ENCODE measurements around the gene LAMC2.

LAMC2 gene

GRCh38 chr1:183173828-183174227 lies 12.2 kb upstream of the LAMC2 start:
- no peak for DNase-seq

- DNase-seq = no peak
Measured at GRCh38 chr1:183175631-183176030, 10.4 kb upstream of the LAMC2 start.

- DNase-seq = no peak
Measured at GRCh38 chr1:183178545-183178944, 7.5 kb upstream of the LAMC2 start.

- no peak for DNase-seq
Measured at GRCh38 chr1:183179033-183179432, 7.0 kb upstream of the LAMC2 start.

- DNase-seq = no peak
Measured at GRCh38 chr1:183180218-183180617, 5.8 kb upstream of the LAMC2 start.

- DNase-seq = no peak
Measured at GRCh38 chr1:183180634-183181056, 5.4 kb upstream of the LAMC2 start.

- DNase-seq = no peak
Measured at GRCh38 chr1:183186841-183187240, 777 bp downstream of the LAMC2 start.

GRCh38 chr1:183188240-183188639 lies 2.2 kb downstream of the LAMC2 start:
- no peak for DNase-seq

- no peak for DNase-seq
Measured at GRCh38 chr1:183191833-183192232, 5.8 kb downstream of the LAMC2 start.

- no peak for DNase-seq
Measured at GRCh38 chr1:183193963-183194525, 8.0 kb downstream of the LAMC2 start.

- DNase-seq = no peak
Measured at GRCh38 chr1:183194527-183195141, 8.6 kb downstream of the LAMC2 start.

- no peak for DNase-seq
Measured at GRCh38 chr1:183195142-183195574, 9.1 kb downstream of the LAMC2 start.

GRCh38 chr1:183197762-183198161 lies 11.7 kb downstream of the LAMC2 start:
- DNase-seq = no peak

- no peak for DNase-seq
Measured at GRCh38 chr1:183198463-183198862, 12.4 kb downstream of the LAMC2 start.

GRCh38 chr1:183199304-183199703 lies 13.2 kb downstream of the LAMC2 start:
- no peak for DNase-seq

GRCh38 chr1:183200451-183200850 lies 14.4 kb downstream of the LAMC2 start:
- no peak for DNase-seq

GRCh38 chr1:183203094-183203493 lies 17.0 kb downstream of the LAMC2 start:
- no peak for DNase-seq

- no peak for DNase-seq
Measured at GRCh38 chr1:183205196-183205781, 19.2 kb downstream of the LAMC2 start.

- DNase-seq = no peak
Measured at GRCh38 chr1:183206538-183207122, 20.6 kb downstream of the LAMC2 start.

GRCh38 chr1:183209533-183210158 lies 23.6 kb downstream of the LAMC2 start:
- no peak for DNase-seq

GRCh38 chr1:183210681-183211080 lies 24.6 kb downstream of the LAMC2 start:
- DNase-seq = no peak

GRCh38 chr1:183212870-183213269 lies 26.8 kb downstream of the LAMC2 start:
- no peak for DNase-seq

Data from activated naive CD4-positive, alpha-beta T cell (primary cell).